Mucosa of rectum (tissue), 2 donors: ENCODE results near the gene CAP1.
"Not testable (repeated sequence)": the region's sequence is repeated elsewhere in the genome, so short reads cannot be mapped to it uniquely, and the experiment has no call there.

Source experiments
- H3K27ac ChIP-seq, 2 donors: one replicate each; pipeline ENCODE4 v1.7.0; 2013; ENCODE audit warnings: inconsistent platforms in 2 of 2, low read depth in 2 of 2, low read length in 2 of 2
- H3K27me3 ChIP-seq, 2 donors: one replicate each; pipeline ENCODE4 v1.7.0; 2013; ENCODE audit warnings: low read length in 2 of 2; ENCODE audit not compliant: control insufficient read depth in 2 of 2, insufficient read depth in 2 of 2
- H3K36me3 ChIP-seq, 2 donors: one replicate each; pipeline ENCODE4 v1.7.0; 2013; ENCODE audit warnings: low read length in 2 of 2; ENCODE audit not compliant: control insufficient read depth in 2 of 2, insufficient read depth in 2 of 2
- H3K4me1 ChIP-seq, 2 donors: one replicate each; pipeline ENCODE4 v1.7.0; 2013; ENCODE audit warnings: low read length in 2 of 2, mild to moderate bottlenecking in 1 of 2; ENCODE audit not compliant: control insufficient read depth in 2 of 2, insufficient read depth in 2 of 2
- H3K4me3 ChIP-seq, 2 donors: one replicate each; pipeline ENCODE4 v1.7.0; 2013; ENCODE audit warnings: low read length in 2 of 2
- H3K9ac ChIP-seq, 2 donors: one replicate each; pipeline ENCODE4 v1.7.0; 2013; ENCODE audit warnings: low read length in 2 of 2, low read depth in 1 of 2, mild to moderate bottlenecking in 1 of 2
- H3K9me3 ChIP-seq, 2 donors: one replicate each; pipeline ENCODE4 v1.7.0; 2013; ENCODE audit warnings: low read length in 2 of 2; ENCODE audit not compliant: control insufficient read depth in 2 of 2
- donor health status: healthy.
- donor health status: Normal muscosa, but diverticular disease.

The CAP1 gene

DNA sequence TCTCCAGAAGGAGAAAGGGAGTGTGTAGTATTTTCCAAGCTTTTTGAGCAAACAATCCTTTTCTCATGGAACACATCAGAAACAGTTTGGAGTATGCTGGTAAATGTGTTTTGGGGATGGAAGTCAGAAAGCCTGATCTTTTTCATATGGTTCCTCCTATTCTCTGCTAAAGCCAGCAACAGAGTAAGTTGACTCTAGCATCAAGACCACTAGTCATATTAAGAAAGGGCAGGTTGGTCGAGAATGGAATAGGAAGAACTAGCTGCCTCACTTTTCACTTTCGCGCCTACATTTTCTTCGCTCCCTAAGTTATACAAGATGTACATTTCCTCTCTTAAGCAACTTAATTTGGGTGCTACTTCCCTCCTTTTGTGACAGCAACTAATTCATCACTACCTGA, 32.5 kb downstream of the CAP1 start:
- Histone ChIP-seq H3K4me1 (peaks cover 0 to 4% of the 10 kb centered on the region in 2 donors), H3K27ac (no peak overlapping the region), H3K4me3 (no peak overlapping the region), H3K36me3 (peaks cover 52 to 60% of the 10 kb centered on the region in 2 donors), H3K9ac (no peak overlapping the region), H3K27me3 (no peaks in the 10 kb centered on the region), H3K9me3 (no peaks in the 10 kb centered on the region)

- Histone ChIP-seq H3K4me1 (peaks cover 0 to 4% of the 10 kb centered on the region in 2 donors), H3K27me3 (no peaks in the 10 kb centered on the region), H3K36me3 (peaks cover 37 to 42% of the 10 kb centered on the region in 2 donors), H3K9ac (no peak overlapping the region), H3K4me3 (no peak overlapping the region), H3K27ac (no peak overlapping the region), H3K9me3 (no peaks in the 10 kb centered on the region)
Observed at GRCh38 chr1:40075266-40075665, 34.7 kb downstream of the CAP1 start.

GRCh38 chr1:40076895-40077312, 36.4 kb downstream of the CAP1 start:
- H3K4me1 ChIP-seq: peaks cover 0 to 4% of the 10 kb centered on the region in 2 donors
- H3K9ac ChIP-seq: peak overlapping the region in 1 of 2 donors; percentile 5
- H3K9me3 ChIP-seq: no peaks in the 10 kb centered on the region
- peak overlapping the region in 1 of 2 donors; percentile 12 for H3K27ac ChIP-seq
- H3K36me3 ChIP-seq: peaks cover 22 to 25% of the 10 kb centered on the region in 2 donors
- H3K27me3 ChIP-seq: no peaks in the 10 kb centered on the region
- no peak overlapping the region for H3K4me3 ChIP-seq

DNA sequence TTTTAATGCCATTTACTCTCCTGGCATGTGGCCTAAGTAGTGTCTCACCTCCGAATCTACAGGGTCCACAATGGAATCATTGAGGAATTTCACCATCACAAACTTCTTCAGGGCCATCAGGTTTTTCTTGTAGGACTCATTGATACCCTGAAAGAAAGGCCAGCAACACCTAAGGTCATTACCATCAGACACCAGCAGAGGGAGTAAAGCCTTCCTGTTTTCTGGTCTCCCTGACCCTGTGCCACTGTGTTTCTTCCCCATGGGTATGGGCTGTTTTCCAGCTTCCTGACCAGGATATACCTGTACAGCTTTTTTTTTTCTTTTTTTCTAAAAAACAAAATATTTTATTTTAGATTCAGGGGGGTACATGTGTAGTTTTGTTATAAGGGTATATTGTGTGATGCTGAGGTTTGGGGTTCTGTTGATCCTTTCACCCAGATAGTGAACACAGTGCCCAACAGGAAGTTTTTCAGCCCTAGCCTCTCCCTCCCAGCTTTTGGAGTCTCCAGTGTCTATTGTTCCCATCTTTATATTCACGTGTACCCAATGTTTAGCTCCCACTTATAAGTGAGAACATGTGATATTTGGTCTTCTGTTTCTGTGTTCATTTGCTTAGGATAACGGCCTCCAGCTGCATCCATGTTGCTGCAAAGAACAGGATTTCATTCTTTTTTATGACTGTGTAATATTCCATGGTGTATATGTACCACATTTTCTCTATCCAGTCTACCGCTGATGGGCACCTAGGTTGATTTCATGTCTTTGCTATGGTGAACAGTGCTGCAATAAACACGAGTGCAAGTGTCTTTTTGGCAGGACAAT, 38.2 kb downstream of the CAP1 start:
- Histone ChIP-seq H3K27ac (no peak overlapping the region), H3K4me3 (no peak overlapping the region), H3K9ac (no peak overlapping the region), H3K4me1 (peaks cover 0 to 4% of the 10 kb centered on the region in 2 donors), H3K27me3 (no peaks in the 10 kb centered on the region), H3K9me3 (no peaks in the 10 kb centered on the region), H3K36me3 (peaks cover 6 to 14% of the 10 kb centered on the region in 2 donors)

- no peak overlapping the region for H3K9ac ChIP-seq
- H3K27ac ChIP-seq: peak overlapping the region; percentile 41
- H3K36me3 ChIP-seq: peaks cover 2 to 14% of the 10 kb centered on the region in 2 donors
Observed at GRCh38 chr1:40079774-40080400, 39.4 kb downstream of the CAP1 start.

DNA sequence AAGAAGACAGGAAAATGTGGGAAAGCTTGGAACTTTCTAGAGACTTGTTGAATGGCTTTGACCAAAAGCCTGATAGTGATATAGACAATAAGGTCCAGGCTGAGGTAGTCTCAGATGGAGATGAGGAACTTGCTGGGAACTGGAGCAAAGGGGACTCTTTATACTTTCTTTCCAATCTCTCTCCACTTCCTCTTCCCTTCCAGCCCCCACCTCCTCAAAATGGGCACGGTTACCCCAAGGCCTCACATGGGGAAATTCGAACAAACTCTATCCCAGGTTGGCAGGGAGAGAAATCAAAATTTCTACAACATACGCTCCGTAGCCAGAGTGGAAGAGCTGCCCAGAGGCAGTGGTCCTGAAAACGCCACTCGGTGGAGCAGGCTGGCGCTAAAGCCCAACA, 41.3 kb downstream of the CAP1 start:
- H3K36me3 ChIP-seq: peaks cover 2 to 19% of the 10 kb centered on the region in 2 donors
- no peaks in the 10 kb centered on the region for H3K27me3 ChIP-seq
- no peak overlapping the region for H3K9ac ChIP-seq
- H3K4me1 ChIP-seq: peaks cover 0 to under 1% of the 10 kb centered on the region in 2 donors
- H3K4me3 ChIP-seq: no peak overlapping the region
- H3K9me3 ChIP-seq: no peaks in the 10 kb centered on the region
- H3K27ac ChIP-seq: no peak overlapping the region

More at GRCh38 chr1:40079774-40080400, 39.4 kb downstream of the CAP1 start:
- Histone ChIP-seq H3K27me3 (no peaks in the 10 kb centered on the region), H3K4me3 (no peak overlapping the region), H3K9me3 (no peaks in the 10 kb centered on the region), H3K4me1 (peaks cover 0 to 4% of the 10 kb centered on the region in 2 donors)

- not testable (repeated sequence) for H3K27me3 ChIP-seq, H3K27ac ChIP-seq, H3K4me1 ChIP-seq, H3K9me3 ChIP-seq, H3K4me3 ChIP-seq, H3K9ac ChIP-seq
- peaks cover 2 to 22% of the 10 kb centered on the region in 2 donors for H3K36me3 ChIP-seq
Observed at GRCh38 chr1:40084750-40085149, 44.2 kb downstream of the CAP1 start.

DNA sequence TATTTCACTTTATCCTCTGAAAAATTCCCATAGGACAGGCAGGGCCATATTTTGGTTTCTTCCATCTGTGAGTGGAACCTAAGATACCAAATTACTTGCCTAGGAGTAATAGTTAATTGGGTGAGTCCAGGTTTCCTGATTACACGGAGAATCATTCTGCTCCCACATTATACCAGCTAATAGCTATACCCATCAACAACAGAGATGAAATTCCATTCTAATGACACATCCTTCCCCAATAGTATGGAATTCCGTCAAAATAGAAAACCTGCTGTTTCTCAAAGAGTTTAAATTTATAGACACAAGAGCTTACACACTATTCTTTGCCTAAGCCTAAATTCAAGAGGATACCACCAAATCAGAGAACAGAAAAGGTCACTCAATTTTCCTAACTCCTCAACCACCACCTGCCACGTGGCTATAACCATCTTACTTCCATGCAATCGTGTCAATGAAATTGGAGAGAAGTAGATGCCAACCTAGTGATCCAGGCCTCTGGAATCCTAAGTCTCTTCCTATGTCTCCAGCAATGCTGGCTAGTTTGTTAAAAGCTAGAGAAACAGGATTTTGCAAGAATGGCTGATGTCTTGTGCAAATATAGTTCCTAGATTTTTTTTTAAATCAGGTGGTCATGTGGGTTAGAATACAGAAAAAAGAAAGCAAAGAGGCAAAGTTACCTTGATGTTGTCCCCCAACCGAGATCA, 50.3 kb downstream of the CAP1 start:
- peaks cover 13 to 27% of the 10 kb centered on the region in 2 donors for H3K36me3 ChIP-seq
- H3K4me1 ChIP-seq: no peaks in the 10 kb centered on the region
- H3K27me3 ChIP-seq: no peaks in the 10 kb centered on the region
- H3K27ac ChIP-seq: no peak overlapping the region
- no peak overlapping the region for H3K9ac ChIP-seq
- no peak overlapping the region for H3K4me3 ChIP-seq
- H3K9me3 ChIP-seq: no peaks in the 10 kb centered on the region

- Histone ChIP-seq H3K27me3 (no peaks in the 10 kb centered on the region), H3K4me3 (no peak overlapping the region), H3K27ac (no peak overlapping the region), H3K9me3 (no peaks in the 10 kb centered on the region), H3K4me1 (peaks cover 0 to 1% of the 10 kb centered on the region in 2 donors), H3K9ac (no peak overlapping the region), H3K36me3 (peaks cover 13 to 22% of the 10 kb centered on the region in 2 donors)
Observed at GRCh38 chr1:40092241-40092640, 51.7 kb downstream of the CAP1 start.
